CD4-positive, alpha-beta memory T cell (primary cell): ENCODE data around the gene SLN. TPM values are rescaled to one million over a fixed set of nuclear protein-coding genes. Genes with fewer than 3 reads are reported as not detected.

Source experiments
- CTCF ChIA-PET: fragments of 350-600 bp; sonication (Branson Sonifier 250); formaldehyde crosslinking; loops from one replicate; lab custom pipeline; 2021; ENCODE audit warnings: inconsistent platforms; ENCODE audit not compliant: partially characterized antibody; lab: Charles Lee
- POLR2A ChIA-PET: fragments of 350-600 bp; sonication (Branson Sonifier 250); formaldehyde crosslinking; loops from one replicate; lab custom pipeline; 2021; ENCODE audit not compliant: partially characterized antibody; lab: Charles Lee
- DNase-seq, 5 donors: peaks; one replicate each; pipeline versions ENCODE4 v3.0.0 to v3.0.0-alpha.2; 2020 to 2022; ENCODE audit warnings: mixed read lengths in 1 of 5
- H3K27ac ChIP-seq: one replicate; pipeline ENCODE4 v1.7.0; 2013; ENCODE audit warnings: low read depth, low read length
- H3K27me3 ChIP-seq: 2 replicates; pipeline ENCODE4 v1.7.0; 2013; ENCODE audit warnings: mild to moderate bottlenecking, low read length, moderate library complexity; ENCODE audit not compliant: insufficient read depth
- H3K36me3 ChIP-seq: 2 replicates; pipeline ENCODE4 v1.7.0; 2013; ENCODE audit warnings: mild to moderate bottlenecking, low read length, moderate library complexity; ENCODE audit not compliant: insufficient read depth
- H3K4me1 ChIP-seq: 2 replicates; pipeline ENCODE4 v1.7.0; 2013; ENCODE audit warnings: mild to moderate bottlenecking, low read length, moderate library complexity; ENCODE audit not compliant: insufficient read depth
- H3K4me3 ChIP-seq, 2 donors: one replicate each; pipeline ENCODE4 v1.7.0; 2013; ENCODE audit warnings: low read length in 2 of 2, mild to moderate bottlenecking in 1 of 2
- H3K9me3 ChIP-seq, 2 donors: one replicate each; pipeline ENCODE4 v1.7.0; 2013; ENCODE audit warnings: low read length in 2 of 2, control low read depth in 1 of 2; ENCODE audit not compliant: control insufficient read depth in 1 of 2
- H3K27ac Mint-ChIP-seq, 7 donors: one replicate each; pipeline ENCODE4 v1.8.0; 2020 to 2021; ENCODE audit warnings: mixed read lengths in 7 of 7, mild to moderate bottlenecking in 6 of 7, inconsistent platforms in 3 of 7, moderate library complexity in 3 of 7
- H3K27me3 Mint-ChIP-seq, 2 donors: one replicate each; pipeline ENCODE4 v1.8.0; 2020 to 2021; ENCODE audit warnings: mixed read lengths in 2 of 2
- H3K36me3 Mint-ChIP-seq, 2 donors: one replicate each; pipeline ENCODE4 v1.8.0; 2020 to 2021; ENCODE audit warnings: mixed read lengths in 2 of 2, inconsistent platforms in 1 of 2, mild to moderate bottlenecking in 1 of 2
- H3K4me1 Mint-ChIP-seq, 4 donors: one replicate each; pipeline ENCODE4 v1.8.0; 2020 to 2021; ENCODE audit warnings: mixed read lengths in 4 of 4, mild to moderate bottlenecking in 1 of 4
- H3K4me3 Mint-ChIP-seq, 8 donors: one replicate each; pipeline ENCODE4 v1.8.0; 2020 to 2021; ENCODE audit warnings: mixed read lengths in 8 of 8, mild to moderate bottlenecking in 7 of 8, moderate library complexity in 6 of 8, inconsistent platforms in 3 of 8
- H3K9me3 Mint-ChIP-seq, 8 donors: one replicate each; pipeline ENCODE4 v1.8.0; 2020 to 2021; ENCODE audit warnings: mixed read lengths in 8 of 8, mild to moderate bottlenecking in 5 of 8, inconsistent platforms in 3 of 8, moderate library complexity in 1 of 8
- intact Hi-C: fragments of 100-400 bp; cut with micrococcal nuclease; formaldehyde crosslinking; loops from one replicate; pipeline ENCODE4 v1.15.1; 2023
- polyA plus RNA-seq, 2 donors: library from polyadenylated mRNA; unstranded; fragments of 300-500 nt; fragmentation: Illumina TruSeq; gene quantifications; one replicate each; pipeline ENCODE4 v1.2.3, GENCODE V29; 2021
- total RNA-seq, 2 experiments: library from RNA; stranded (reverse); gene quantifications; one replicate each; pipeline ENCODE4 v1.2.3, GENCODE V29; 2021

The SLN gene
- total and polyA plus RNA-seq, 4 experiments from 2014 or later: not detected

GRCh38 chr11:107676336-107677057 is 35.4 kb downstream of the SLN start:
- H3K27me3 ChIP-seq: no peaks in the 10 kb centered on the region
- ChIA-PET POLR2A (no interaction called here), CTCF (interaction anchor here (0.5 kb wide), 1 partner anchor 46 kb away, joined by 3 read pairs; no protein-coding TSS in a partner anchor)
- no peaks in the 10 kb centered on the region for H3K9me3 ChIP-seq
- no peaks in the 10 kb centered on the region for H3K36me3 ChIP-seq
- Mint-ChIP-seq H3K4me1 (peaks cover 0 to 3% (median under 1%) of the 10 kb centered on the region in 4 donors), H3K36me3 (no peaks in the 10 kb centered on the region), H3K27ac (no peak overlapping the region), H3K4me3 (peak overlapping the region in 1 of 8 donors; percentile 22), H3K27me3 (peaks cover 7 to 20% of the 10 kb centered on the region in 2 donors), H3K9me3 (peaks cover 0 to 3% (median 0%) of the 10 kb centered on the region in 8 donors)
- H3K4me3 ChIP-seq: no peak overlapping the region
- intact Hi-C loops: no loop called here
- no peaks in the 10 kb centered on the region for H3K4me1 ChIP-seq
- no peak overlapping the region for H3K27ac ChIP-seq
- DNase-seq: no peak

DNA sequence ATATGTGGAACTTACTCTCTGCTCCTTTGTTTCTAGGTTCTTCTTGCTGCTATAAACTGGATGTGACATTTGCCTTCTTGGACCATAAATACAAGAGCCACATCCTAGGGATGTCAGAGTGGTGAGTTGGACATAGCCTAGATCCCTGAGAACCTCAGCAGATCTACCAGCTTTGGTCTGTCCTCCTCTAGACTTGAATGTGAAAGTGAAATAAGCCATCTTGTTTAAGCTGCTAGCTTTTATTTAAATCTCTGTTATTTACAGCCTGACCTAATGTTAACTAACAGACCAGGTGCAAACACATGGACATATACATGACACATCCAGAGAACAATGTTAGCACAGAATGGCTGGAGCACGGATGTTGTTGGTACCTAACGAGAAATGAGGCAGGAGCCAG is 36.0 kb downstream of the SLN start:
- no peaks in the 10 kb centered on the region for H3K36me3 ChIP-seq
- ChIA-PET CTCF (interaction anchor here (0.5 to 1.5 kb wide), 3 partner anchors 12 to 45 kb away, joined by 3 to 5 read pairs (median 3); no protein-coding TSS in a partner anchor), POLR2A (no interaction called here)
- no peaks in the 10 kb centered on the region for H3K9me3 ChIP-seq
- Mint-ChIP-seq H3K36me3 (no peaks in the 10 kb centered on the region), H3K4me1 (peaks cover 0 to 3% (median under 1%) of the 10 kb centered on the region in 4 donors), H3K9me3 (peaks cover 0 to 3% (median 0%) of the 10 kb centered on the region in 8 donors), H3K27me3 (peaks cover 7 to 20% of the 10 kb centered on the region in 2 donors), H3K4me3 (peak overlapping the region in 1 of 8 donors; percentile 22), H3K27ac (no peak overlapping the region)
- DNase-seq: no peak
- intact Hi-C loops: no loop called here
- no peaks in the 10 kb centered on the region for H3K4me1 ChIP-seq
- H3K27me3 ChIP-seq: no peaks in the 10 kb centered on the region
- no peak overlapping the region for H3K4me3 ChIP-seq
- H3K27ac ChIP-seq: no peak overlapping the region

GRCh38 chr11:107669893-107670601 is 41.8 kb downstream of the SLN start:
- intact Hi-C loops: no loop called here
- DNase-seq: no peak
- H3K9me3 ChIP-seq: no peaks in the 10 kb centered on the region
- ChIA-PET CTCF (interaction anchor here (0.9 to 2.3 kb wide), 4 partner anchors 13 to 103 kb away, joined by 3 to 6 read pairs (median 4); no protein-coding TSS in a partner anchor), POLR2A (no interaction called here)
- no peaks in the 10 kb centered on the region for H3K27me3 ChIP-seq
- no peaks in the 10 kb centered on the region for H3K36me3 ChIP-seq
- H3K27ac ChIP-seq: no peak overlapping the region
- Mint-ChIP-seq H3K4me3 (no peak overlapping the region), H3K9me3 (no peaks in the 10 kb centered on the region), H3K27me3 (peaks cover 6 to 9% of the 10 kb centered on the region in 2 donors), H3K36me3 (no peaks in the 10 kb centered on the region), H3K27ac (no peak overlapping the region), H3K4me1 (no peaks in the 10 kb centered on the region)
- H3K4me3 ChIP-seq: no peak overlapping the region
- H3K4me1 ChIP-seq: no peaks in the 10 kb centered on the region

DNA sequence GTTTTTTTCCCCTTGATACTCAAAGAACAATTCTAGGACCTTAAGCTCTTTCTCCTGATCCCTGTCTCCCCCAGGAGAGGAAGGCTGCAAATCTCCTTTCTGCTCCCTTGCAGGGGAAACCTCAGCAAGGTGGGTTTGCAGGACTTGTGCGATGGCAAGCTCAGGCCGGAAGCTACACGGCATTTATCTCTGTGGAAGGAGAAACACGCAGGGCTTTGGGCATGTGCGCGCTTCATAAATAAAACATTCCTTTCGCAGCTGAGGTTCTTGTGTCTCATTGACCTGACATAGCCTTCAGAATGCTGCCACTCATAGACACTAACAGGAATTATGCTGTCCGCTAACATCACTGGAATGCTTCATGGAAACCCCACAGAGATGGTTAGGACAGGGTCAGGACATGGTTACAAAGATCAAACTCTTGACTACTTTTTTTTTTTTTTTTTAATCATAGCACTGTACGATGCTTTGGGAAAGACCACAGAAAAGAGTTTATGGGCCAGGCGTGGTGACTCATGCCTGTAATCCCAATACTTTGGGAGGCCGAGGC is 42.6 kb downstream of the SLN start:
- Mint-ChIP-seq H3K4me1 (no peaks in the 10 kb centered on the region), H3K36me3 (no peaks in the 10 kb centered on the region), H3K27ac (no peak overlapping the region), H3K9me3 (no peaks in the 10 kb centered on the region), H3K27me3 (peaks cover 6 to 9% of the 10 kb centered on the region in 2 donors), H3K4me3 (no peak overlapping the region)
- H3K27me3 ChIP-seq: no peaks in the 10 kb centered on the region
- no peaks in the 10 kb centered on the region for H3K4me1 ChIP-seq
- no peak for DNase-seq
- CTCF ChIA-PET: interaction anchor here (1.1 to 2.3 kb wide), 2 partner anchors 20 to 251 kb away, joined by 3 to 6 read pairs; no protein-coding TSS in a partner anchor
- intact Hi-C loops: no loop called here
- POLR2A ChIA-PET: no interaction called here
- H3K36me3 ChIP-seq: no peaks in the 10 kb centered on the region
- no peaks in the 10 kb centered on the region for H3K9me3 ChIP-seq
- H3K4me3 ChIP-seq: no peak overlapping the region
- no peak overlapping the region for H3K27ac ChIP-seq

DNA sequence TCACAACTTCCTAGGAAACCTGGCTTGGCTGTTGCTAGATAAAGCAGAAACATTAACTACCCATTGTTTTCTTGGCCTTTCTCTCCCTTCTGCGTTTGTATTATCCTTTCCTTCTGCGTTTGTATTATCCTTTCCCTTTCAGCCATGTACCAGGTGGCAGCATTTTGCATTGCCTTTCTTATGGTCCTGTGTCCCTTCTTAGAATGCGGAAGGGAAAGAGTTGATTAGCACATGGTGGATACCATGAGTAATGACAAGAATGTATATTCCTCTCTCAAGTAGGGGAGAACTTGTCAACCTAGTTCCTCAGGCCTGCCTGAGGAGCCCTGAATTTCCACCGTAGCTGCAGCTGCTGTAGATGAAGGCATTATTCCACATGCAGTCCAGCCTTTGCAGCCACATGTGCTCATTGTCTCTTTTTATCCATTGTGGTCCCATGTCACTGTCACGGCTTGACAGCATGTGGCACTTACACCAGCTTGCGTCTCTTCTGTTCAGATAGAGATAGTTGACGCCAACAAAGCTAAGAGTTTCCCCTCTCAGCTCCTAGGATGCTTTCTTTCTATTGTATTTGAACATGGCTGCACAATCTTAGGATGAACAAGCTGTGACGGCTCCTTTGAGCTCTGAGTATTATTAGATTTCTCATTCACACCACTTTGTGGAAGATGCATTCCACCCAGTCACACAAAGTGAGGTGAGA is 44.8 kb downstream of the SLN start:
- ChIA-PET POLR2A (no interaction called here), CTCF (interaction anchor here (2.2 kb wide), 1 partner anchor 10 kb away, joined by 5 read pairs; no protein-coding TSS in a partner anchor)
- Histone ChIP-seq H3K27ac (no peak overlapping the region), H3K4me3 (no peak overlapping the region), H3K36me3 (no peaks in the 10 kb centered on the region), H3K9me3 (no peaks in the 10 kb centered on the region), H3K4me1 (no peaks in the 10 kb centered on the region), H3K27me3 (no peaks in the 10 kb centered on the region)
- Mint-ChIP-seq H3K9me3 (no peaks in the 10 kb centered on the region), H3K27me3 (peaks cover 2 to 4% of the 10 kb centered on the region in 2 donors), H3K4me3 (no peak overlapping the region), H3K4me1 (no peaks in the 10 kb centered on the region), H3K27ac (no peak overlapping the region), H3K36me3 (no peaks in the 10 kb centered on the region)
- no peak for DNase-seq
- intact Hi-C loops: no loop called here

DNA sequence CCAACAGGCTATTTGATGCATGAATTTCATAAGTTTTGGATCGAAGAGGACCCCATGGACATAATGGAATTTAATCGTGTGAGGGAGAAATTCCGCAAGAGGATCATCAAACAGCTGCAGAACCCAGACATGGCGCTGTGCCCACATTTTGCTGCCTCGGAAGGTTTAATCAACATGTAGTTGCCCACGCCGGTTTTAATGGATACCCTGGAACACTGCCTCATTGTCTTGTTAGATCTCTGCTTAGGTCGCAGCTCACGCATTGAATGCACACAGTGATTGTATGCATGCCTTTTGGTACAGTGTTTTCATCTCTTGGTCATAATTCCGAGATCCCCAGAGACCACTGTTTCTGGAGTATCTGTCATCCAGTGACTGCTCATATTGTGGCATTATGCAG is 46.8 kb downstream of the SLN start:
- CTCF ChIA-PET: no interaction called here
- H3K4me3 Mint-ChIP-seq: no peak overlapping the region

More for the DNA sequence above, 46.8 kb downstream of the SLN start:
- peaks cover 4% of the 10 kb centered on the region in 2 donors for H3K27me3 Mint-ChIP-seq
- no peak overlapping the region for H3K27ac Mint-ChIP-seq
- Histone ChIP-seq H3K9me3 (no peaks in the 10 kb centered on the region), H3K4me1 (no peaks in the 10 kb centered on the region), H3K36me3 (no peaks in the 10 kb centered on the region), H3K4me3 (no peak overlapping the region), H3K27ac (no peak overlapping the region), H3K27me3 (no peaks in the 10 kb centered on the region)
- POLR2A ChIA-PET: no interaction called here
- intact Hi-C loops: no loop called here
- H3K4me1 Mint-ChIP-seq: no peaks in the 10 kb centered on the region
- H3K9me3 Mint-ChIP-seq: no peaks in the 10 kb centered on the region
- no peaks in the 10 kb centered on the region for H3K36me3 Mint-ChIP-seq
- DNase-seq: no peak
